ENCODE data around the gene ELOVL3.

GRCh38 chr10:102184606-102185005 lies 41.5 kb upstream of the ELOVL3 start:
- no peak for TF ChIP-seq POLR2A (IDR thresholded peaks at IDR 0.05; ENCODE audit: low read length)
- TF ChIP-seq GATA1 (IDR thresholded peaks at IDR 0.05; ENCODE audit: low read depth, low read length), result no peak

All from erythroblast (primary cell).